Fibroblast of peridontal ligament (primary cell): ENCODE measurements around the gene TREM2.
"Not testable (repeated sequence)": the region's sequence is repeated elsewhere in the genome, so short reads cannot be mapped to it uniquely, and the experiment has no call there.

ENCODE experiments used
- DNase-seq: peaks from one replicate; pipeline ENCODE4 v3.0.0-alpha.2; 2010; ENCODE audit errors: extremely low read depth

Gene TREM2

GRCh38 chr6:41162687-41163418, at the start of gene TREM2:
Gene TREM2, minus strand, starts transcription at chr6:41163116. Its CDS starts 34 bp downstream, at chr6:41163082.
- DNase-seq, result no peak

- no peak for DNase-seq
Measured at GRCh38 chr6:41209547-41210320, 46.8 kb upstream of the TREM2 start.

GRCh38 chr6:41208439-41209106, 45.7 kb upstream of the TREM2 start:
- no peak for DNase-seq

GRCh38 chr6:41204156-41204555, 41.2 kb upstream of the TREM2 start:
- no peak for DNase-seq

GRCh38 chr6:41201764-41202173, 38.9 kb upstream of the TREM2 start:
- no peak for DNase-seq

- no peak for DNase-seq
Measured at GRCh38 chr6:41200901-41201763, 38.2 kb upstream of the TREM2 start, which contains the start of gene TREML2. Gene TREML2, minus strand, starts transcription at chr6:41201149. Its CDS starts 141 bp downstream, at chr6:41201008.

GRCh38 chr6:41200296-41200900, 37.5 kb upstream of the TREM2 start:
- no peak for DNase-seq

GRCh38 chr6:41199552-41200246, 36.8 kb upstream of the TREM2 start:
- DNase-seq, result no peak

- no peak for DNase-seq
Measured at GRCh38 chr6:41197234-41197633, 34.3 kb upstream of the TREM2 start.

- no peak for DNase-seq
Measured at GRCh38 chr6:41194386-41194785, 31.5 kb upstream of the TREM2 start.

GRCh38 chr6:41193884-41194283, 31.0 kb upstream of the TREM2 start:
- no peak for DNase-seq

- DNase-seq, result no peak
Measured at GRCh38 chr6:41193171-41193734, 30.3 kb upstream of the TREM2 start.

GRCh38 chr6:41191569-41191968, 28.7 kb upstream of the TREM2 start:
- no peak for DNase-seq

GRCh38 chr6:41190791-41191190, 27.9 kb upstream of the TREM2 start:
- no peak for DNase-seq

GRCh38 chr6:41189967-41190366, 27.1 kb upstream of the TREM2 start:
- DNase-seq, result no peak

GRCh38 chr6:41189046-41189445, 26.1 kb upstream of the TREM2 start:
- not testable (repeated sequence) for DNase-seq

- DNase-seq, result no peak
Measured at GRCh38 chr6:41187924-41188886, 25.3 kb upstream of the TREM2 start.

GRCh38 chr6:41186031-41186562, 23.2 kb upstream of the TREM2 start:
- no peak for DNase-seq

- DNase-seq, result no peak
Measured at GRCh38 chr6:41184761-41185160, 21.8 kb upstream of the TREM2 start.
